NCI-H1417 (cell line): Measurements from ENCODE around the gene BHLHE41.

Source experiments
- DNase-seq, 3 experiments: peaks; one replicate each; lab custom pipeline; 2025; lab: John Stamatoyannopoulos, UW

Gene BHLHE41

GRCh38 chr12:26134540-26134939 lies 9.7 kb upstream of the BHLHE41 start:
- peak in 2 of 3 experiments; percentile 67 to 75 for DNase-seq

GRCh38 chr12:26133521-26133920 lies 8.7 kb upstream of the BHLHE41 start:
- DNase-seq = no peak

GRCh38 chr12:26132866-26133265 lies 8.0 kb upstream of the BHLHE41 start:
- DNase-seq = no peak

- no peak for DNase-seq
Measured at GRCh38 chr12:26131936-26132335, 7.1 kb upstream of the BHLHE41 start.

GRCh38 chr12:26130728-26131127 lies 5.9 kb upstream of the BHLHE41 start:
- no peak for DNase-seq

- no peak for DNase-seq
Measured at GRCh38 chr12:26128168-26128567, 3.3 kb upstream of the BHLHE41 start.

GRCh38 chr12:26127404-26127803 lies 2.6 kb upstream of the BHLHE41 start:
- DNase-seq = no peak

- peak; percentile 71 to 89 (median 85) for DNase-seq
Measured at GRCh38 chr12:26126340-26127284, 1.8 kb upstream of the BHLHE41 start.

GRCh38 chr12:26125400-26126339 lies 833 bp upstream of the BHLHE41 start:
- DNase-seq = peak; percentile 61 to 89 (median 86)

GRCh38 chr12:26123482-26123980 lies 1.3 kb downstream of the BHLHE41 start:
- DNase-seq = no peak

GRCh38 chr12:26122681-26123481 lies 2.0 kb downstream of the BHLHE41 start:
- DNase-seq = peak; percentile 33 to 81 (median 80)

GRCh38 chr12:26122061-26122680 lies 2.7 kb downstream of the BHLHE41 start:
- DNase-seq = peak; percentile 24 to 79 (median 76)

GRCh38 chr12:26121323-26122060 lies 3.3 kb downstream of the BHLHE41 start:
- peak in 2 of 3 experiments; percentile 6 to 49 for DNase-seq

GRCh38 chr12:26120561-26121274 lies 4.1 kb downstream of the BHLHE41 start:
- peak in 1 of 3 experiments; percentile 46 for DNase-seq

- peak in 2 of 3 experiments; percentile 18 to 65 for DNase-seq
Measured at GRCh38 chr12:26119391-26119989, 5.3 kb downstream of the BHLHE41 start.

GRCh38 chr12:26118308-26118707 lies 6.5 kb downstream of the BHLHE41 start:
- no peak for DNase-seq

GRCh38 chr12:26116829-26117715 lies 7.8 kb downstream of the BHLHE41 start:
- DNase-seq = no peak
